Measurements from ENCODE around the gene NPBWR2.
"Not testable (repeated sequence)": the region's sequence is repeated elsewhere in the genome, so short reads cannot be mapped to it uniquely, and the experiment has no call there.

NPBWR2 gene

DNA sequence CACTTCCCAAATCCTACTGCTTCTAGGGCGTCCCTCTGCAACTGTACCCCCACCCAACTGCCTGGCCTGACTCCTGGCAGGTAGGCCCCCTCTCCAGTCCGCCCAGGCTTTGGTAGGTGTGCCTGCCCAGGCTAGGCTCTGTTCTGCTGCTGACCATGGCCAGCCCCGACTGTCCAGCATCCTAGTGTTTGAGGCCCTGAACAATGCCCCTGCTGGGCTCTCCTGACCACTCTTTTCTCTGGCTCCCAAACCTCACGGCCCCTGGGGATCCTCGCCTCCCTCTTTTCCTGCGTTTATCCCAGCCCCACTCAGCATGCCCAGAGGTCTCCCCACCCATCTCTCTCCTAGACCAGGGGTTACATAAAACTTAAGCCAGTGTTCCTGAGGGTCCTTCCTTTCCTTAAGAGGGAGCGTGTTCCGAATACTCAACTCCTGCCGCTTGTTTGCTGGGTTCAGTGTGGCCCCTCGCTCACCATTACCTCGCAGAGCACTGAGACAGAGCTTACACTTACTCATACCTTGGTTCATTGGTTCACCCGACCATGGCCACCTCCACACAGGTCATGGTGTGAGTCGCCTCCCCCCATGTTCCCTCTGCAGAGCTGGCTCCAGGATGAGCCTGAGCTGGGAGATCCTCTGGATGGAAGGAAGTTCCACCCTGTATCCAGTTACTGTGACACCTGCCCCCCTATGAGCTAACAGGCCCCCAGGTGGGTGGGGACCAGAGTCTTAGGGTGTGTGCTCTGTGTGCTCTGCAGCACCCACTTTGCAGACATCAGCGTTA lies 35.8 kb upstream of the NPBWR2 start:
- DNase-seq (ENCODE audit: low read depth) = no peak

DNA sequence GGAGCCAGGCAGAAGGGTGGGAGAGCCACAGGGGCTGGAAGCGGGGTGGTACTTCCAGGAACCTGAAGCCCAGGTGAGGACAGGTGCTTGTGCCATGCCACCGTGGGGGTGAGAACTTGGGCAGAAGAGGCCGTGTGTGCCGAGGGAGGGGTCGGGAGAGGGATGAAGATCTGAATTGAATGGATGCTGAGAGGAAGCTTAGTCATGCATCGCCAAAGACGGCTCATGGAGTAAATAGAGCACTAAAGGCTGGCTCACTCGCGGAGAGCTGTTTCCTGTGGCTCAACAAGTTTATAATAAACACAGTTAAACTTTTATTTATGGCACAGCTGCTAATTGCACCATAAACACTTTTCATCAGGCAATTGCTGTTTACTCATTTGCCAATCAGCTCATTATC lies 35.2 kb upstream of the NPBWR2 start:
- no peak for DNase-seq (ENCODE audit: low read depth)

DNA sequence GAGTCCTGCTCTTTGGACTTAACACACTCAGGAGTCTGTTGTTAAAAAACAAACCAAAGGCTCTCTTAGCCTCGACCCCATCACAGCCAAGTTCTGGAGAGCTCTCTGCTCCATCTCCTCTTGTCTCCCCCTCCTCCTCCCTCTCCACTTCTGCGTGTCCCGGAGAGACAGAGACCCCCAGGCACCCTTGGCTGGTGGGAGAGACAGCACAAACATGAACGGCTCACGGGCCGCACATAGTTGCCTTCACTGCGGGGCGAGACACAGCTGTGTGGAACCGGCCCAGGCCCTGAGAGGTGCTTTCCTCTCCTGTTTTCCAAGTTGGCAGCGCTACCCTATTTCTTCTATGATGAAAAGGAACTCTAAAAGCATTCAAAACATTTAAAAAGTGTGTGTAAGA lies 33.6 kb upstream of the NPBWR2 start:
- no peak for DNase-seq (ENCODE audit: low read depth)

DNA sequence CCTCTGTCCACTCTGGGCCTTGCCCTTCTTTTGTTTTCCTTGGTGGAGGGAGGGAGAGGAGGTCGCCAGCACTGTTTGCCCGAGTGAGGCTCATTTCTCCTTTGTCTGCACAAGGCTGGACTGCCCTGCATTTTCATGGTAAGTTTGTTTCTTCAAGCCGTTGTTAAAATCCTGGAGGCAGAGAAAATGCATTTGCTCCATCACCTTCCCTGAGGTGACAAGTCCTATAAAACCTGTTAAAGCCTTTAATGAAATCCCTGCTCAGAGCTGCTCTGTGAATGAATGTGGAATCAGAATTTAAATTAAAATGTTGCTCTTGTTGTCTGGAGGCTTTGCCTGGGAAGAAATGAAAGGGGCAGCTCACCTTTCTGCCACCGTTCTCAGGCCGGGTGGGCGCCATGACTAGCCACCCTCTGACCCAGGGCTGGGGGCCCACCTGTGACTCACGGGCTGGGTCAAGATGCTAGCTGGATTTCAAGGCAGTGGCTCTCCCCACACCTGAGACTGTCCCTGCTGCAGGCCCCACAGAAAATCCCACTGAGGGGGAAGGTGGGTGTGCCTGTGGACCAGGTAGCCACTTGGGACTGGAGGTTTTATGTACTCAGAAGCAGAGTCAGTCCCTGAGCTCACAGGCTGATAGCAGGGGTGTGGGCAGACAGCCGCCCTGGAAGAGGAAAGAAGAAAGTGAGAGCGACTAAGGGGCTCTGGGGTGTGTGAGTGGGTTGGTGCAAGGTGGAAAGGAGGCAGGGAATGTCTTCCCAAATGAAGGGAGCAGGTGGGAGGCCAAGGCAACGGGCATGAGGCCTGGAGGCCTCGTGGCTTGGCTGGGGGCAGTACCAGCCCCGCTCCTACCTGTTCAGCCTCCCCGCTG lies 32.9 kb upstream of the NPBWR2 start:
- DNase-seq (ENCODE audit: low read depth) = no peak

DNA sequence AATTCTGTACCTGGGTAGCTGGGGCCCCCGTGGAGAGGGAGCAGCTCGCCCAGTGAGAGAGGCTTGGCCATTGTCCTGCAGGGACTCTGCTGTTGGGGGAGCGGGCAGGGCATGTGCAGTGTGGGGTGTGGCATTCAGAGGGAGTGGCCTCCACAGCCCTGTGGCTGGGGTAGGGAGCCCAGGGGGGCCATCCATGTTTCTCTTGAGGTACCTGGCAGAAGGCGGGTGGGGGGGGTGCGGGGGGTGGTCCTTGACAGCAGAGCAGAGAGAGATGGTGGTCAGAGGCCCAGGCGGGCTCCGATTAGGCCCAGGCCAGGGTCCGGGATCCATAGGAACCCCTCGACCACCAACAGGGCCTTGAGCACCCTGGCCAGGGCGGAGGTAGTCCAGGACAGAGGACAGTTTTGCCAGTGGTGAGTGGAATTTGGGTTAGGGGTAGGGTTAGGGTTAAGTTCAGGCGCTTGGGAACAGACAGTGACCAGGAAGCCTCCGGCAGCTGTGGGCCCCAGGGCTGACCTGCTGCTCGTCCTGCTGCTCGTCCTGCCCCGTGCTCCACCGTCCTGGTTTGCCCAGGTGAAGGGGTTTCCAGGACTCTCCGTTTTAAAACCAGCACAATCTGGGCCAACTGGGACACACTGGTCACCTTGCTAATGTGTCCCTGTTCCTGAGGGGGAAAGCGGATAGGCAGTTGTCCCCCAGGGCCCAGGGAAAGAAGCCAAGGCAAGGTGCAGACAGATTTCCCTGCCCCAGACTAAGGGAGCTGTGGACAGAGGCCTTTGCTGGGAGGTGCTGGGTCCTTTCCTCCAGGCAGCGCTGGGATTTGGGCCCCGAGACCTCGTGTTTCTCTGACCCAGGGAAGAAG lies 32.1 kb upstream of the NPBWR2 start:
- no peak for DNase-seq (ENCODE audit: low read depth)

DNA sequence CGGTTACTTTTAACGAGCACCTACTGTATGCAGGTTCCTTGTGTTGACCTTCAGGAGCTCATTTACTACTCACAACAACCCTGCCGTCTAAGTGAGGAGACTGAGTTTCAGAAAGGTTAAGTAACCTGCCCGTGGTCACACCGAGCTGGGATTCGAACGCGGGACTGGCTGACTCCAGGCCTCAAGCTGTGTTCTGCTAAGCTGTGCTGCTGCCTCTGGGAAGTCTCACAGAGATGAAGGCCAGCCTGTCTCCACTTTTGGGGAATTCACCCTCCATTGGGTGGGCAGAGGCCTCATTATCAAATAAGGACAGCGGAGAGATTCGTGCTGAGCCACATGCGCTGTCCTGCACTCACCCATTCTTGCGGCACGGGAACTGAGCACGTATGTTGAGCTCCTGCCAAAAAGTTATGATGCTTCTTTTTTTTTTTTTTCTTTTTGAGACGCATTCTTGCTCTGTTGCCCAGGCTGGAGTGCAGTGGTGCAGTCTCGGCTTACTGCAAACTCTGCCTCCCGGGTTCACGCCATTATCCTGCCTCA lies 31.0 kb upstream of the NPBWR2 start:
- no peak for DNase-seq (ENCODE audit: low read depth)

DNA sequence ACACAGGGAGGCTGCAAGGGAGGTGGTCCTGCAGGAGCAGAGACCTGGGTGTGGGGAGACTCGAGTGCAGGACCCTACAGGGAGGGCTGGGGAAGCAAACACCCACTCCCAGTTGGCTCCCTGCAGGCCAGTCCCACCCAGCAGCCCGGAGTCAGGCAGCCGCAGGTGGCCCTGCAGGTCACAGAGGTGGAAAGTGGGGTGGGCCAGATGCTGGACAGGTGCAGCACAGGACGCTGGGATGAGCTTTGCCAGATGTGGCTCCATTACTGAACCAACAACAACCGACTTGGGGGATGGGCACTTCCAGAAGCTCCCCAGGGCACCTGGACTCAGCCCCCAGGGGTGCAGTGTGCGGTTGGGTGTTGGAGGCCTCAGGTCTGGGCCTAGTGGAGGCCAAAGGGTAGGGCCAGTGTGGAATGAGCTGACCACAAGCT lies 30.2 kb upstream of the NPBWR2 start:
- DNase-seq (ENCODE audit: low read depth) = no peak

DNA sequence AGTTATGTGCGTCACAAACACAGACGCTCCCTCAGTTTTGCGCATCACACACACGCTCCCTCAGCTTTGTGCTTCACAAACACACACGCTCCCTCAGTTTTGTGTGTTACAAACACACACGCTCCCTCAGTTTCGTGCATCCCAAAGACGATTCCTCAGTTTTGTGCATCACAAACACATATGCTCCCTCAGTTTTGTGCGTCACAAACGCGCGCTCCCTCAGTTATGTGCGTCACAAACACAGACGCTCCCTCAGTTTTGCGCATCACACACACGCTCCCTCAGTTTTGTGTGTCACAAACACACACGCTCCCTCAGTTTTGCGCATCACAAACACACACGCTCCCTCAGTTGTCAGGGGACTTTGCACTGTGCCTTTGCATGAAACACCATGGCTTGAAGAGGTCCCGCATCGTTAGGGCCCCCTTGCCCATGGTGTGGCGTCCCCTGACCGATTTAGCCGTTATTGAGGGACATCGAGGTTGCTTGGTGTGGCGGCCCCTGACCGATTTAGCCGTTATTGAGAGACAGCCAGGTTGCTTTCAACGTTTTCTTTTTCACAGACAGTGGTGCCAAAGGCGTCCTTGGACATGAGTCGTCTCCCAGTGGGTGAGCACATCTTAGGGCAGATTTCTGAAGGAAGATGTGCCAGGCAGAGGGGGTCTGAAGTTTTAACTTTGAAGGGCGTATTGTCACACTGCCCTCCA lies 28.8 kb upstream of the NPBWR2 start:
- DNase-seq (ENCODE audit: low read depth) = no peak

DNA sequence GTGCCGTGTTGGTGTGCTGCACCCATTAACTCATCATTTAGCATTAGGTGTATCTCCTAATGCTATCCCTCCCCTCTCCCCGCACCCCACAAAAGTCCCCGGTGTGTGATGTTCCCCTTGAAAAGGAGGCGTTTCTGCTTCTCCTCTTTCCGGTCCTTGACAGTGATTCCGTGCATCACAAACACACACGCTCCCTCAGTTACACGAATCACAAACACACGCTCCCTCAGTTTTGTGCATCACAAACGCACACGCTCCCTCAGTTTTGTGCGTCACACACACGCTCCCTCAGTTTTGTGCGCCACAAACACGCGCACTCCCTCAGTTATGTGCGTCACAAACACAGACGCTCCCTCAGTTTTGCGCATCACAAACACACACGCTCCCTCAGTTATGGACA lies 27.4 kb upstream of the NPBWR2 start:
- DNase-seq (ENCODE audit: low read depth) = not testable (repeated sequence)

DNA sequence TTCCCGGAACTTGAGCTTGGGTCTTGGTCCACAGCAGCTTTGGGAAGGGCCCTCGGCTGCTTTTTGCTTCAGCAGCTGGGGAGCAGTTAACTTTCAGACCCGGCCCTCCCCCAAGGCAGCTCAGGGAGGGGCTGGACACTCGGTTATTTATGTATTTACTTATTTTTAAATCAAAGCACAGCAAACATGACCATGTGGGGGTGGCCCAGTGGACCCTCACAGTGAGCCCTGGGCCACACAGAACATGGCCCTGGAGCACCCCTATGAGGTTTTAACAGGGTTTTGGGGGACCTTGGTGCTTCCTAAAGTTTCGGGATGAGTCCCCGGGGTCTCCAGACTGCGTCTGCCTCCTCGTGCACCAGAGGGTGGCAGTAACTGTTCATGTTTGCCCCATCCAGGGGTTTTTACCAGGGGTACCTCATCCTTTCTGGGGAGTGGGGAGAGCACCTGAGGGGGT lies 26.6 kb upstream of the NPBWR2 start:
- no peak for DNase-seq (ENCODE audit: low read depth)

DNA sequence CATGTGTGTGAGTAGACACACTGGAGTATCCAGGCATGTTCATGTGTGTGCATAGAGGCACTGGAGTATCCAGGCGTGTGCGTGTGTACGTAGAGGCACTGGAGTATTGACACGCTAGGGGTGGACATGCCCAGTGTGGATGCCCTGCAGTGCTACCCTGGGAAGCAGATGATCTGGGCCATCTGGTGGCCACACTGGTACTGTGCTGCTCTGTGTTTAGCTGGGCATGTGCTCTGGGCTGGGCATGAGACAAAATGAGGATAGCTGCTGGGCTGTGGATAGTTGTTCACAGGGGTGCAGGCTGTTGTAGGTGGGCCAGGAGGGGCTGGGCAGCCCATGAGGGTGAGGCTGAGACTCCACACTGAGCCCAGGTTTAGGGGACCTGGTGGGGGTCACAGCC lies 24.0 kb upstream of the NPBWR2 start:
- DNase-seq (ENCODE audit: low read depth) = no peak

DNA sequence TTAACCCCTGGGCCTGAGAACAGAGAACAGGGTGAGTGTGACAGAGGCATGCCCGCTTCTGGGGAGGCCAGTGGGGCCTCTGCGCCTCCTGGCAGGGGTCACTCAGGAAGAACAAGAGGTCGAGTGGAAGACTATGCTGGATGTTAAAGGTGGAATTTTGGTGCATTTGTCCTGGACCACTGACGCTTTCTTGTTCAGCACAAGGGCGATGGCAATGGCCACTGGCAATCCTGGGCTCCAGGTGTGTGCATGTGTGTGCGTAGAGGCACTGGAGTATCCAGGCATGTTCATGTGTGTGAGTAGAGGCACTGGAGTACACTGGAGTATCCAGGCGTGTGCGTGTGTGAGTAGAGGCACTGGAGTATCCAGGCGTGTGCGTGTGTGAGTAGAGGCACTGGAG lies 23.5 kb upstream of the NPBWR2 start:
- no peak for DNase-seq (ENCODE audit: low read depth)

DNA sequence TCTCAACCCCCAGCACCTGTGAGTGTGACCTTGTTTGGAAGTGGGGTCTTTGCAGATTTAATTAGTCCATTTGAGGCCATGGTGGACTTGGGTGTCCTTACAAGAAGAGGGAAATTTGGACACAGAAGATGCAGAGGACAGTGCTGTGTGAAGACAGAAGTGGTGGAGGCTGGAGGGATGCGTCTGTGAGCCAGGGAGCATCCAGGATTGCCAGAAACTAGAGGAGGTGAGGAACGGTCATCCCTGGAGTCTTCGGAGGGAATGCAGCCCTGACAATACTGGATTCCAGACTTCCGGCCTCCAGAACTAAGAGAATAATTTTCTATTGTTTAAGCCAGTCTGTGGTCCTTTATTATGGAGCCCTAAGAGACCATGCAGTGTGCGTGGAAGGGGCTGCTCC lies 22.9 kb upstream of the NPBWR2 start:
- no peak for DNase-seq (ENCODE audit: low read depth)

DNA sequence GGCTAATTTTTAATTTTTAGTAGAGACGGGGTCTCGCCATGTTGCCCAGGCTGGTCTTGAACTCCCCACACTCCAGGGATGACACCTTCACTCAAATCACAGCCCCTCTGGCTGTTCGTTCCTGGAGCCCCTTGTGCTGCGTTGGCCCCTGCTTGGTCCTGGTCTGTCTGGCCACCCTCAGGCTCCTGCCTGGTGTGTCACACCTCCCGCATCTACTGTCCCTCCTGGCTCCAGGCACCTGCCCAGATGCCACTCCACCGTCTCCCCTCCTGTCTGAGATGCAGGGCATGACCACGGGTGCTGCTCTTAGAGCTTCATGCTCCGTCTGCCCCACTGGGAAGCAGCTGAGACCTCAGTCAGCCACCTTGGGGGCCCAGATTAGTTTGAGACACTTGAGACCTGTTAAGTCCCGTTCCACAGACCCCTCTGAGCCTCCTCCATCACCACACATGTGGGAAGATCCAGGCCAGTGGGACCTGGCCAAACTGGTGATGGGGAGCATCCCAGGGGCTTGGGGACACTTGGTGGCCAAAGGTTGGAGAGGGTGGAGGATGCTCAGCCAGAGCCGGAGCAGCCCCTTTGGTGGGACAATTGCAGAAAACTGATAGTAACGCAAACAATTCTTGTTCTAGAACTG lies 21.9 kb upstream of the NPBWR2 start:
- no peak for DNase-seq (ENCODE audit: low read depth)

DNA sequence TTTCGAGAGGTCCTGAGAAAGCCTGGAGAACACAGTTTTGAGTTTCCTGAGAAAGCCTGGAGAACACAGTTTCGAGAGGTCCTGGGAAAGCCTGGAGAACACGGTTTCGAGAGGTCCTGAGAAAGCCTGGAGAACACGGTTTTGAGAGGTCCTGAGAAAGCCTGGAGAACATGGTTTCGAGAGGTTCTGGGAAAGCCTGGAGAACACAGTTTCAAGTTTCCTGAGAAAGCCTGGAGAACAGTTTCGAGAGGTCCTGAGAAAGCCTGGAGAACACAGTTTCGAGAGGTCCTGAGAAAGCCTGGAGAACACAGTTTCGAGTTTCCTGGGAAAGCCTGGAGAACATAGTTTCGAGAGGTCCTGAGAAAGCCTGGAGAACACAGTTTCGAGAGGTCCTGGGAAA lies 16.2 kb upstream of the NPBWR2 start:
- not testable (repeated sequence) for DNase-seq (ENCODE audit: low read depth)

DNA sequence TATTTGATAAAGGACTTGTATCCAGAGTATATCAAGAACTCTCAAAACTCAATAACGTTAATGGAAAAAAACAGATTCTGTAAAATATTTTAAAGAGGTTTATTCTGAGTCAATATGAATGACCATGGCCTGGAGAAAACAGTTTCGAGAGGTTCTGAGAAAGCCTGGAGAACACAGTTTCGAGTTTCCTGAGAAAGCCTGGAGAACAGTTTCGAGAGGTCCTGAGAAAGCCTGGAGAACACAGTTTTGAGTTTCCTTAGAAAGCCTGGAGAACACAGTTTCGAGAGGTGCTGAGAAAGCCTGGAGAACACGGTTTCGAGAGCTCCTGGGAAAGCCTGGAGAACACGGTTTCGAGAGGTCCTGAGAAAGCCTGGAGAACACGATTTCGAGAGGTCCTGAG lies 15.6 kb upstream of the NPBWR2 start:
- DNase-seq (ENCODE audit: low read depth) = not testable (repeated sequence)

DNA sequence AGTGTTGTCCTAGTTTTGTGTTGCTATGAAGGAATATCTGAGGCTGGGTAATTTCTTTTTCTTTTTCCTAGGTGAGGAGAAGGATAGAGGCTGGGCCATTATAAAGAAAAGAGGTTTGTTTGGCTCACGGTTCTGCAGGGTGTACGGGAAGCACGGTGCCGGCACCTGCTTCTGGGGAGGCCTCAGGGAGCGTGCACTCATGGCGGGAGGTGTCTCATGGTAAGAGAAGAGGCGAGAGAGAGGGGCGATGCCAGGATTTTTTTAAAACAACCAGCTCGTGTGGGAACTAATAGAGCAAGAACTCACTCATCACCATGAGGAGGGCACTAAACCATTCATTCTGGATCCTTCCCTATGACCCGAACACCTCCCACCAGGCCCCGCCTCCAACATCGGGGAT lies 14.2 kb upstream of the NPBWR2 start:
- no peak for DNase-seq (ENCODE audit: low read depth)

DNA sequence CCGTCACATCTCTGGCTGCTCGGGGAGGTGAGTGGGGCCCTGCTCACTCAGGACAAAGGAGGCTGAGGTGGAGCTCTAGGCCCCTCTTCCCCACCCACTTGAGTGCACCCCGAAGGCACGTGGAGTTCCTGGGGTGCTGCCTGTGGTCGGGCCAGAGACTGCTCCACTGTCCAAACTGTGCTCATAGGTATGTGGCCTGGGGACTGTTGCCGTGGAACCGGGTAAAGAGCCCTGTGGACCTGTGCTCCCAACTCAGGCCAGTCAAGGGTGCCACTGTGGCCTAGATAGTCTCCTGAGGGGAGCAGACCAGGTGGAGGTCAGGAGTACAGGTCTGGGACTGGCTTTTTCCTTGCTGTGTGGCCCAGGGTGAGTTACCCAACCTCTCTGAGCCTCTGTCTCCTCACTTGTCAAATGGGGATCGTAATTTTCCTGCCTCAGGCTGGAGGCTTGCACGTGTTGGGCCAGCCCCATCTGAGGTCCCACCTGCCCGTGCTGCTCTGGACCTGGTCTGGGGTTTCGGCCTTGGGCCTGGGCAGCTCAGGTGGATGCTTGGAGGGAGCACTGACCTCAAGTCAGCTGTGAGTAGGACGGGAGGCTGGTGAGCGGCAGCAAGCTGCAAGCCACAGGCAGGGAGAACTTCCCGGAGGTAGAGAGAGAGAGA lies 12.4 kb upstream of the NPBWR2 start:
- no peak for DNase-seq (ENCODE audit: low read depth)

DNA sequence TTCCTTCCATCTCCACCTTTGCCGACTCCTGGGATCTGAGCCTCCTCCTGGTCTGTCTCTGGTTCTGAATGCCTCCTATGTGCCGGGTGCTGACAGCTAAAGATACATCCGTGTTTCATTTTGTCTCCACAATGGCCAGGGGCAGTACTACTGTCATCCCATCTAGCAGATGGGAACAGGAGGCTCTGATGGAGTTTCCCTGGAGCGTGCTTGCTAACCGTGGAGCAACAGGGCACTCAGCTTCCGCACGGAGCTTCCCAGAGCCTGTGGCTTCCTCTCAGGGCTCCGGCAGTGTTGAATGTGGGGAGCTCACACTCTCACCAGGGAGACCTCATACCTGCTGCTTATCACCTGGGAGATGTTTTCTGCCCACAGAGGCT lies 11.9 kb upstream of the NPBWR2 start:
- no peak for DNase-seq (ENCODE audit: low read depth)

DNA sequence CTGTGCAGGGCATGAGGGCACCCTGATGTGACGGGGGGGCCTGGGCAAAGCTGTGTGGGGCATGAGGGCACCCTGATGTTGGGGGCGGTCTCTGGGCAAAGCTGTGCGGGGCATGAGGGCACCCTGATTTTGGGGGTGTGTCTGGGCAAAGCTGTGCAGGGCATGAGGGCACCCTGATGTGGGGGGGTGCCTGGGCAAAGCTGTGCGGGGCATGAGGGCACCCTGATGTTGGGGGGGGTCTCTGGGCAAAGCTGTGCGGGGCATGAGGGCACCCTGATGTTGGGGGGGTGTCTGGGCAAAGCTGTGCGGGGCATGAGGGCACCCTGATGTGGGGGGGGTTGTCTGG lies 10.0 kb upstream of the NPBWR2 start:
- not testable (repeated sequence) for DNase-seq (ENCODE audit: low read depth)

All from GM04504 (cell line).